Measurements from ENCODE around the gene WNT1. TPM values are rescaled to one million over a fixed set of nuclear protein-coding genes. Genes with fewer than 3 reads are reported as not detected.

Gene WNT1
- total and polyA plus RNA-seq, 8 donors: not detected

- FAIRE-seq: no peak
- Histone ChIP-seq H3K36me3 (no peaks in the 10 kb centered on the region), H3K9me3 (no peaks in the 10 kb centered on the region), H3K4me3 (no peak overlapping the region), H3K4me1 (no peaks in the 10 kb centered on the region), H3K27ac (no peak overlapping the region), H3K27me3 (no peaks in the 10 kb centered on the region)
- ATAC-seq: peak; percentile 73 to 96 (median 88)
- WGBS, 2 donors: 19 to 22% methylated on average over 16 of the region's 16 CpGs
- intact Hi-C loops (cut with DNase I): no loop called here
- peak; percentile 73 to 93 (median 86) for TF ChIP-seq CTCF (IDR thresholded peaks at IDR 0.05)
- peak in 4 of 6 donors; percentile 71 to 94 (median 74) for DNase-seq
Measured at GRCh38 chr12:48988030-48988649, 10.0 kb downstream of the WNT1 start.

GRCh38 chr12:48990552-48990951 is 12.4 kb downstream of the WNT1 start:
- H3K9me3 ChIP-seq: no peaks in the 10 kb centered on the region
- intact Hi-C loops (cut with DNase I): no loop called here
- no peaks in the 10 kb centered on the region for H3K27me3 ChIP-seq

GRCh38 chr12:48991247-48992050 is 13.3 kb downstream of the WNT1 start:
- H3K4me1 ChIP-seq: no peaks in the 10 kb centered on the region
- DNase-seq (no peak), FAIRE-seq (no peak), ATAC-seq (no peak)
- intact Hi-C loops (cut with DNase I): no loop called here
- no peak overlapping the region for H3K4me3 ChIP-seq
- H3K27me3 ChIP-seq: no peaks in the 10 kb centered on the region
- no peak for TF ChIP-seq CTCF (IDR thresholded peaks at IDR 0.05)
- 55 to 64% methylated on average over 8 of the region's 8 CpGs for WGBS, 2 donors
- no peaks in the 10 kb centered on the region for H3K9me3 ChIP-seq
- H3K36me3 ChIP-seq: no peaks in the 10 kb centered on the region
- H3K27ac ChIP-seq: no peak overlapping the region

More at GRCh38 chr12:48990552-48990951, 12.4 kb downstream of the WNT1 start:
- FAIRE-seq (no peak), DNase-seq (no peak), ATAC-seq (no peak)
- no peaks in the 10 kb centered on the region for H3K36me3 ChIP-seq
- H3K4me3 ChIP-seq: no peak overlapping the region
- TF ChIP-seq CTCF (IDR thresholded peaks at IDR 0.05): no peak
- H3K4me1 ChIP-seq: no peaks in the 10 kb centered on the region
- H3K27ac ChIP-seq: no peak overlapping the region

GRCh38 chr12:48993787-48994186 is 15.7 kb downstream of the WNT1 start:
- no peaks in the 10 kb centered on the region for H3K36me3 ChIP-seq
- H3K4me1 ChIP-seq: peaks cover 0 to 6% (median 4%) of the 10 kb centered on the region in 3 donors
- H3K27me3 ChIP-seq: no peaks in the 10 kb centered on the region
- 76 to 77% methylated on average over 3 of the region's 3 CpGs for WGBS, 2 donors
- H3K4me3 ChIP-seq: no peak overlapping the region
- H3K27ac ChIP-seq: no peak overlapping the region
- ATAC-seq: no peak
- no peak for FAIRE-seq
- intact Hi-C loops (cut with DNase I): no loop called here
- no peak for DNase-seq
- no peak for TF ChIP-seq CTCF (IDR thresholded peaks at IDR 0.05)
- no peaks in the 10 kb centered on the region for H3K9me3 ChIP-seq

Data from pancreas (tissue), 10 donors.